GM21381 (cell line): ENCODE results near the gene GSC2.
A peak's percentile ranks its signal among the peaks of the same experiment; 100 is the strongest.

ENCODE experiments used
- ATAC-seq: cut with Tn5 transposase; IDR thresholded peaks from one replicate; pipeline ENCODE4 v1.9.1; 2021; ENCODE audit warnings: mild to moderate bottlenecking, moderate library complexity; ENCODE audit not compliant: unreplicated experiment

Gene GSC2

GRCh38 chr22:19178657-19179496 is 28.8 kb upstream of the GSC2 start, which contains the start of gene SLC25A1:
SLC25A1 (minus strand) TSS chr22:19178736; CDS start chr22:19178673, 63 bp downstream.
- ATAC-seq: peak; percentile 56

DNA sequence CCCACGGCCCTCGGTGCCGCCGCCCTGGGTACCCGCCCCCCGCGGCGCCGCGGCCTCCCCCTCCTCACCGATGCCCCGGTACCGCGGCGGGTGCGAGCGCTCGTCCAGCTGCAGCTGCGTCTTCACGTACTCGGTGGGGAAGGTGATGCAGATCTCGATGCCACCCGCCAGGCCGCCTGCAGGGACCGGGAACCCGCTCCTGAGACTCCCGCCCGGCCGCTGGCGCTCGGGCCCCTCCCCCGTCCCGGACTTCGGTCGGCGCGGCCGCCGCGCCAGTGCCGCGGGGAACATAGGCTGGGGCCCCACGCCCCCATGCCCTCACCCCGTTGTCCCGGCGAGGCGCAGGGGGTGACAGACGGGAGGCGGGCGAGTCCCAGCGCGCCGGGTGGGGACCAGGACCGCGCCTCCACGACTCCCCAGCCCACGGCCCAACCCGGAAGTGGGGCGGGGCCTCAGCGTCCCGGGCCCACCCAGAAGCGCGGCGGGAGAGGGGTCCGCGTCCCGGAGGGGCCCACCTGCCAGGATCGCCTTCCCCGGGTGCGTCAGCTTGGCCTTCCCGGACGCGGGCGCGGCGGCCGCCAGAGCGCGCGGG is 28.1 kb upstream of the GSC2 start:
- peak; percentile 33 for ATAC-seq

DNA sequence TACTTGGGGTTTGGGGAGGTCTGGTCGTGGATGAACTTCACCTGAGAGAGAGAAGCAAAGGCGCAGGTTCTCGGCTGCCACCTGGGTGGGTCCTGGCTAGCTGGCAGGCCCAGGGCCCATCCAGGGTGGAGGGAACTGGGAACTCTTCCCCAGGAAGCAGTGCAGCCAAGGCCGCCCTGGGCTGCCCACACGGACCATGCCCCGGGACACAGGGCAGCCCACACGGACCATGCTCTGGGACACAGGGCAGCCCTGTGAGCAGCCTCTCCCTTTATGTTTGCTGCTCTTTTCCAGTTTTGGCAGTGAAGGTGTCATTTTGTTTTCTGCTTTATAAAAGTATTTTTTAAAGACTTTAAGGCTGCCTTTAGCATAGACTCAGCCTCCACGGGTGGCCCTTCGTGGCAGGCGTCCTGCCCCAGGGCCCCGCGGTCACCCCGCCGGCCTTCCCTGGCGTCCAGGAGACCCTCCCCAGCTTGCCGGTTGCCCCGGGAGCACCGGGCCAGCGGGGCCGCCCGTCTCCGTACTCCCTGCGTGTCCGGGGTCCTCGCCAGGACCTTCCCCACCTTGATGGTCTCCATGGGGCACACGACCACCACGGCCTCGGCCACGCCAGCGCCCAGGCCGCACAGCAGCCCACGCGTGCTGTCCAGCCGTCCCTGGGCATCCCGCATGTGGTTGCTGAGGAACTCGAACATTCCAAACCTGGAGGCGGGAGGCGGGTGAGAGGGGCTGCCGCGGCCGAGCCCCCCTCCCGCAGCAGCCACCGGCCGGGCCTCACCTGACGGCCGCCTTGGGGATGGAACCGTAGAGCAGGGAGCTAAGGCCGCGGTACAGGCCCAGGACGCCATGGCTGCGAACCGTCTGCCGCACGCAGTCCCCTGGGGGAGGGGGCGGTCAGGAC is 27.3 kb upstream of the GSC2 start:
- ATAC-seq: no peak

- no peak for ATAC-seq
These were observed 26.6 kb upstream of the GSC2 start for GRCh38 chr22:19176732-19177131.

DNA sequence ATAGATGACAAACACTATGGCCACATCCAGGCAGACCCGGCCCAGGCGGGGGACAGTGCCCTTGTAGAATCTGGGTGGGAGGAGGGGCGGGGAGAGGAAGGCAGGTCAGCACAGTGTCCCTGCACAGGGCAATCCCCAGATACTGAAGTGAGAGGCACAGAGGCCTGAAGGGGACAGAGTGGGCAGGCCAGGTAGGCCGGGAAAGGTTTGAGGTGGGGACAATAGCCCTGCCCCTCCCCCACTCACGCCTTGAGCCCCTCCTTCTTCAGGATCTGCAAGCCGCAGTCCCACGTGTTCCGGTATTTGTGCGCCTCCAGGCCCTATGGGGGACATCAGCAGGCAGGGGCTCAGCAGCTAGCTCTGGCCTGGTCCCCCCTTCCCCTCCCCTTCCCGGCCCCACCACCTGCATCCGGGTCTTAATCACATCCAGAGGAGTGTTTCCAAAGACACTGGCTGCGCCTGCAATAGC is 26.1 kb upstream of the GSC2 start:
- ATAC-seq: no peak

GRCh38 chr22:19175602-19176174 is 25.6 kb upstream of the GSC2 start:
- no peak for ATAC-seq

DNA sequence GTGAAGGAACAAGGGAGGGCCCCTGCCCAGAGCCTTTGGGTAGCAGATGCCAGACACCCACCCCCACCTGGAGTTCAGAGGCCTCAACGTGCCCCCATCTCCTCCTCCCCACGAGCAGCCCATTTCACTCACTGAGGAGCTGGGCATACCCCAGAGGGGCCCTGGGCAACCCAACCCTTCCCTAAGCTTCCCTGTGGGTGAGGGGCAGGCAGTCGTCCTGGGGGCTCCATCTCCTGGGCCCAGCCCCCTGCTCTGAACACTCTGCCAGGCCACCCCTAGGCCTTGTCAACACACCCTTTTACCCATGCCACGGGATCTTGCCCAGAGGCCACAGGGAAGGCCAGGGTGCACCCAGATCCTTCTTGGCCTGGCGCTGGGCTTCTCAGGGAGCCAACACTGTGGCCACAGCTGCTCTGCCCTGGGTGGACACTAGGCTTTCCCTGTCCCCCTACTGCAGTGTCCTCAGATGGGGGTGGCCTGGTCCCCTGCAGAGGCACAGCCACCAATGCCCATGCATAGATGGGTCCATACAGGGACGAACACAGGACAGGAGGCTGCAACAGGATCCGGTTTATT is 25.0 kb upstream of the GSC2 start:
- no peak for ATAC-seq

DNA sequence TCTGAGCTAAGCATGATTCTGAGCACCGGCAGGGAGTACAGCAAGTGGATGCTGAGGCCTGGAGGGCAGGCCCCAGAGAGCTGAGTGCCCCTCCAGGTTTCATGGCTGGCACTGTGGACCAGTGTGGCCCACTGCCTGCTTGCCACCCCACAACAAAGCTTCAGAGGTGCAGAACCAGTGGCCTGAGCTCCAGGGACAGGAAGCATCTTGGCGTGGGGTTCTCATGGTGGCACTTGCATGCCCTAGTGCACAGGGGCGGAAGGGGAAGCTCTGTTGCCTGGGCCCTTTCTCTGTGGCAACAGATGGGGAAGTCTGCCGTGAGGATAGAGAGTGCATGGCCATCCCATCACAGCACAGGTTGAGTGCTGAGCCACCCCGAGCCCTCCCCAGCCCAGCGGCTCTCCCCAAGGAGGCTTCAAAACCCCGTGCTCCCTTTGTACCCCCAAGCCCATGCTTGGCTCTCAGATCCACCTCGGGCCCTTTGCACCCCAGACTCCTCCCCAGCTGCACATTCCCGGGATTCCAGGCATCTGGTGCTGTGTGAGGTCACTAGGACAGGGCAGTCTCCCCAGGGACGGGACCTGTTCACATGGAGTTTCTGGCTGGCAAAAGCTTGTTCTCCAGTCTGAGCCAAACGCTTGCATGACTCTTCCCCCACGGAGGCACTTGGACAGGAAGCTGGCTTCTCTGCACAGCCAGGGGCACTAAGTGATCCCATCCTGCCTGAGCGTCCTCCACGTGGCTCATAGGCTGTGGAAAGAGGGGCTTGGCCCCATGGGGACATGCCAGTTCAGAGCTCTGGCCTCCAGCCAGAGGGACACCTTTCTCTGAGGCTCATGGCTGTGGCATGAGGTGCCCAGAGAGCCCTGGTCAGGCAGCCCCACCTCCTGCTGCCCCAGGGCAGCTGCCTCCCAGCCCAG is 24.3 kb upstream of the GSC2 start:
- no peak for ATAC-seq

GRCh38 chr22:19173047-19174035 is 23.2 kb upstream of the GSC2 start:
- no peak for ATAC-seq

- ATAC-seq: no peak
These were observed 22.3 kb upstream of the GSC2 start for GRCh38 chr22:19172213-19173046.

DNA sequence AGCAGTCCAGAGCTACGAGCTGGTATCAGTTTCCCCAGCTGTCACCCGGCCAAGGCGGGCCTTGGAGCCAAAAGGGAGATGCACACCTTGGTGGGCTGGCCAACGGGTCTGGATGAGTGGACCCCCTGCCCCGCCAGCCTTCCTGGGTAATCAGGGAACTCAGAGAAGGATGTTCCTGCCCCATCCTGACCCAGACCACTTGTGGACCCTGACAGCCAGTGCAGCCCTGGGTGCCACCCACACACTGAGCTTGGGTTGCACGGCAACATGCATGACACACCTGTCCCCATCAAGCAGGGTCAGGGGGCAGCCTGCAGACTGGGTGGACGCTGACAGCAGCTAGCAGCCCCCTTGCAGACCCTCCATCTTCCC is 19.8 kb upstream of the GSC2 start:
- ATAC-seq: no peak

DNA sequence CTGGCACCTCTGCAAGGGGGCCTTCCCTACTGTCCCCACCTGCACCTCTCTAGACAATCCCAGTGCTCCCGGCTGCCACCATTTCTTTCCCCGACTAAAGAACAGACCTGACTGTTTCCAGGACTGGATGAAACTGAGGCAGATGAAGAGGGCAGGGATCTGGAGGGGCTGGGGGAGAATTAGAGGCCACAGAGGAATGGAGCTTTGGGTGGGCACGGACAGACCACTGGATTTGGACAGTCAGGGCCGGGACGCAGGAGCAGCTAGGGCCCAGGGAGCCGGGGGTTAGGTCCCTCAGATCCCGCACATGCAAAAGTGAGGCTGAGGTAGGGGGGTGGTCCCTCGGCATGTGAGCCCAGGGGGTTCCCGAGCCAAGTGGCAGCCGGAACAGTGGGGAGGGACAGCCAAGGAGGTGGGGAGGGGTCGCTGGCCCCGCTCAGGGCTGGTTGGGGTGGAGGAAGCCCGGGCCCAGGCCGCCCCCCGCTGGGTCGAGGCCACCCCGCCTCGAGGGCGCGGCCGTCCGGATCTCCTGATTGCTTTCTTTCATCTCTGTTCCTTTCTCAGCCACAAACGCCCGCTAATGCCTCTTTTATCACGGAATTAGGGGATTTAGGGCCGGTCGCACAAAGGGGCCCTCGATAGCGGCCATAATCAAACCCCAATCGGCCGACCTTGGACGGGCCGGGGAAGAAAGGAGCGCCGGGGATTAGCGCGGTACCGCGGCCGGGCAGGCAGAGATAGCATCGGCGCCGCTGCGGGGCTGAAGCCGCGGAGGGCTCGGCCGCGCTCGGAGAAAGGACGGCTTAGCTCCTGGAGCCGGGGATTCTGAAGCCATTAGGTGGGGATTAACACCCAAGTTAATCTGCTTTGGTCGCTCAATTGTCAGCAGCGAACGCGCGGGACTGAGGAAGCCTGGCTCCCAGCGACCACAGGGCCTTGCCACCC is 19.2 kb upstream of the GSC2 start:
- no peak for ATAC-seq

DNA sequence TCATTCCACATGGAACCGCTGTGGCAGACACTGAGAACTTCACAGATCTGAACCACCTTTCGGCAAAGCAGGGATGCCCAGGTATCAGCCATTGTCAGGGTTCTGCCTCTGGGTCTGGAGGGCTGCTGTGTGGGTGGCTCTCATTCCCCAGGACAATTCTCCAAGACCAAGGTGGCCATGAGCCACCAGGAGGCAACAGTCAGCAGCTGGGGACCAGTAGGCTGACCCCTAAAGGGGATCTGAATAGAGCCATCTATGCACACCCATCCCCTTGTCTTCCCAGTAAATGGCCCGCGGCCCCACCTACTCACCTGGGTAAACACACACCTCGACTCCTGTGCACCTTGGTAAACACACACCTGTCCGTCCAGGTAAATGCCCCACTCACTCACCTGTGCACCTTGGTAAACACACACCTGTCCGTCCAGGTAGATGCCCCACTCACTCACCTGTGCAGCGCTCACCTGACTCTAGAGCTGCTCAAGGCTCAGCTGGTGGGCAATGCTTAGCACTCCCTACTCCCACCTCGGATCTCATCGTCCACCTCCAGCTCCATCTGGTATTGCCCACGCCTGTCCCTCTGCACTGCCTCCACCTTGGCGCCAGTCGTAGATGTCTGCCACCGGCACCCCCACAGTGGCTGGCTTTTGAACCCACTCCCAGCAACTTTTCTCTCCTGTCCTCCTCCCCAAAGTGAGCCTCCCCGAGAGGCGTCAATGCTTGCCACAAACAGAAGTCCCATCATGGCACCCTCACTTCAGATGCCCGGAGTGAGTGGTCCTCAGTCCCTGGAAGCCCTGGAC is 18.2 kb upstream of the GSC2 start:
- no peak for ATAC-seq

- no peak for ATAC-seq
These were observed 17.2 kb upstream of the GSC2 start for GRCh38 chr22:19167106-19167869.

- ATAC-seq: no peak
These were observed 16.3 kb upstream of the GSC2 start for GRCh38 chr22:19166421-19166820.
